ENCODE measurements around the gene BANF2.
"Not testable (repeated sequence)": the region's sequence is repeated elsewhere in the genome, so short reads cannot be mapped to it uniquely, and the experiment has no call there.

Gene BANF2

DNA sequence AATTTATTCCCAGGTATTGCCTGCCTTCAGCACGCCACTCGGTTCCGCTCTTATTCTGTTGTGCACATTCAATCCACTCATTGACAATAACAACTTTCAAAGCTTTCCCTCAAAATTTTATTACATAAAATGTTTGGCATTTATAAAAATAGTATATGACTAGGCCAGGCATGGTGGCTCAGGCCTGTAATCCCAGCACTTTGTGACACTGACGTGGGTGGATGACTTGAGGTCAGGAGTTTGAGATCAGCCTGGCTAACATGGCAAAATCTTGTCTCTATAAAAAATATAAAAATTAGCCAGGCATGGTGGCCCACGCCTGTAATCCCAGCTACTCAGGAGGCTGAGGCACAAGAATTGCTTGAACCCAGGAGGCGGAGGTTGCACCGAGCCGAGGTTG, 70.0 kb downstream of the BANF2 start:
- DNase-seq: not testable (repeated sequence)

DNA sequence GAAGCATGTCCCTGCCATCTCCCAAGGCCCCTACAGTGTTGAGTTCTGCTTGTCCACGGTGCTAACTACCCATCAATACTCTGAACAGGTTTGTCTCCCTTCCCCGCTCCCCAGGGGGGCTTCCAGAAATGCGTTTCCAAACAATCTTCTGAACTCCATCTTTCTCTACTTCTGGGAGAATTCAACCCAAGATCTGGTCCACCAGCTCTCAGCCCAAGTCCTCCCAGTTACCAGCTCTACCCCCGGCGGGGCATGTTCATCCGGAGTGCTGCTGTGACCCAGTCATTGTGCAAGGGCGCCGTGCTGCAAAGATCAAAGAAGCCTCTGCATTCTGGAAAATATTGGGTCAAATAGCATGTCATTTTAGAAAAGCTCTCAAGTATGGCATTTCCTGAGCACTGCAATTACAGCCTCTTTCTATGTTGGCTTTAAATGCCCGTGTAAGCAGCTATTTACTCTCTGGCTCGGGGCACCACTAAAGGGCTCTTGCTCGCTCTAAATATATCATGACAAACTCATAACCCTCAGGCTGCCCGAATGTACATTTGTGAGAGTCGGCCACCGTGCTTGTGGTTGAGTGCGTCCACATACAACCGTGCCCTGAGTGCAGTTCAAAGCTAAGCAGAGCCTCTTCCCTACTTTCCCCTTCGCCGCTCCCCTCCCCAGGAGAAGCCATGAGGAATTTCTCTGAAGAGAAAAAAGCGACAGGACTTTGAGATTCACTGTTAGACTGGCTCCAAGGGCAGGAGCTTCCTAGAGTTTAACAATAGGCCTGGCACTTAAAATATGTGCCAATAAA, 71.6 kb downstream of the BANF2 start:
- no peak for DNase-seq

DNA sequence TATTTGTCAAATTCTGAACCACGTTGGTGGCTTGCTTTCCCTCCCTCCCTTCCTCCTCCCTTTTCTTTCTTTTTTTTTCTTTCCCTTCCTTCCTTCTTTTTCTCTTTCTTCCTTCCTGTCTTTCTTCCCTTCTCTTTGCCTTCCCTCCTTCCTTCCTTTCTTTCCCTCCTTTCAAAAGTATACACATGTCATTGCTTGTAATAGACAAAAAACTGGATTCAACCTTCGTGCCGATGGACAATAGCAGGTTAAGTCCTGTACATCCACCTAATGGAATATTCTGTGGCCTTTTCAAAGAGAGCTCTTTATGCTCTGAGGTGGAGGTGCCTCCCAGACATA, 72.2 kb downstream of the BANF2 start:
- DNase-seq: no peak

DNA sequence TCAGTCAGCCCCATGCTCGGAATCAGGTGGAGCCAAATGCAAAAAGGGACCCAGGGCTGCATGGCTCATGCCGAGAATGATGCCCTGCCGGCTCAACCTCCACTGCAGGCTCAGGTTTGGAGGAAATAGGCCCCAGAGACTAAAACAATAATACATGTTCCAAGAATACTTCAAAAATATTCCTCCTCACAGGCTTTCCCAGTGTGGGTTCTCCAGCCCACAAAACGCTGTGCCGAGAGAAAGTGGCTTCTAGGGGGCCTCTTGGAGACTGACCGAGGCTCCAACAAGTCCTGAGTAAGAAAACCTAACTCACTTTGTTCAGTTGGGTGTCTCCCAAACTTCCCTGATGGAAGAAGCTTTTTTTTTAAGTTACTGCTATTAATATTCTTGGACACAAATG, 73.9 kb downstream of the BANF2 start:
- DNase-seq: no peak

DNA sequence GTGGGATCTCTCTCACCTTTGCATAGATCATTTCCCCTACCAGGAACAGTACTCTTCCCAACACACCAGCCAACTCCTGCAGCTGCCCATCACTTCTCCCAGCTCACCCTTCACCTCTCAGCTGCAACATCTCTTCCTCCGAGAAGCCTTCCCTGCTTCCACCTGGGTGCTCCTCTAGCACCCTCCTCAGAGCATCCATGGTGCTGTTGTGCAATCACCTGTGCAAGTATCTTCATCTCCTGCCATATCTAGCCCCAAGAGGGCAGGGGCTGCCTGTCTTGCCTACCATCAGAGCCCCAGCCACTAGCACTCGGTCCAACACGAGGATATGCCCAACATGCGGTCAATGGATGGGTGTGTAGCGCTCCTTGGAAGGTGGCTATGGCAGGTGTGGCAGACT, 75.8 kb downstream of the BANF2 start:
- no peak for DNase-seq

DNA sequence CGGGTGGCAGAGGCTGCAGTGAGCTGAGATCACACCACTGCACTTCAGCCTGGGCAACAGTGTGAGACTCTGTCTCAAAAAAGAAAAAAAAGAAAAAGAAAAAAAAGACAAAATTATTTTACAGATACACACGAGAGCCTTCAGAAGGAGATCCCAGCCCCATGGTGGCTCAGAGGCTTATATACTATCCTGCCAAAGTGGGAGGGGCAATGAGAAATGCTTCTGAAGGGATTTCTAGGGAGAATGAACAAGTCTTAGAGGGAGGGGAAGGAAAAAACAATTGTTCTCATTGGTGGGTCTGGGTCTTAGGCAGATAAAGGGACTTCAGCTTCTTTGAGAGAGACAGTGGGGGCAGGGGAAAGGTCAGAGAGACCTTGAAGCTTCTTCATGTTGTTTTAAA, 76.8 kb downstream of the BANF2 start:
- no peak for DNase-seq

DNA sequence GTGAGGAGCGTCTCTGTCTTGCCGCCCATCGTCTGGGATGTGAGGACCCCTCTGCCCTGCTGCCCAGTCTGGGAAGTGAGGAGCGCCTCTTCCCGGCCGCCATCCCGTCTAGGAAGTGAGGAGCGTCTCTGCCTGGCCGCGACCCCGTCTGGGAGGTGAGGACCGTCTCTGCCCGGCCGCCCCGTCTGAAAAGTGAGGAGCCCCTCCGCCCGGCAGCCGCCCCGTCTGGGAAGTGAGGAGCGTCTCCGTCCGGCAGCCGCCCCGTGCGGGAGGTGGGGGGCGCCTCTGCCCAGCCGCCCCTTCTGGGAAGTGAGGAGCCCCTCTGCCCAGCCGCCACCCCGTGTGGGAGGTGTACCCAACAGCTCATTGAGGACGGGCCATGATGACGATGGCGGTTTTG, 79.2 kb downstream of the BANF2 start:
- DNase-seq: not testable (repeated sequence)

DNA sequence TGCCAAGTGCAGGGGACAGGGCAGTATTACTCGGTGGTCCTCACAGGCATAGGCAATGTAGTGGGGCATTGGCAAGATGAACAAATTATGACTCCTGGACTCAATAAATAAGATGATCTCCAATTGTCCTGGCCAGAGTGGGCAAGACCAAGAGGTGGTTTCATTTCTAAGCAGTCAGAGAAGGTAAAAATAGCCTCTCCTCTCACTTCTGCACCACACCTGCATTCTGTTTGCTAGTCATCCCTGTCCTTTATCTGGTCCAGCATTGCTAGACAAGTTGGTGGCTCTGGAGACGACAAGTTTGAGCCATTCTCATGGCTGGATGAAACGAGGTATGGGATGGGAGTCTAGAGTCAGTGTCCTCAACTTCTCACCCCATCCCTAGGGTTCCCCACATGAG, 83.0 kb downstream of the BANF2 start:
- no peak for DNase-seq

DNA sequence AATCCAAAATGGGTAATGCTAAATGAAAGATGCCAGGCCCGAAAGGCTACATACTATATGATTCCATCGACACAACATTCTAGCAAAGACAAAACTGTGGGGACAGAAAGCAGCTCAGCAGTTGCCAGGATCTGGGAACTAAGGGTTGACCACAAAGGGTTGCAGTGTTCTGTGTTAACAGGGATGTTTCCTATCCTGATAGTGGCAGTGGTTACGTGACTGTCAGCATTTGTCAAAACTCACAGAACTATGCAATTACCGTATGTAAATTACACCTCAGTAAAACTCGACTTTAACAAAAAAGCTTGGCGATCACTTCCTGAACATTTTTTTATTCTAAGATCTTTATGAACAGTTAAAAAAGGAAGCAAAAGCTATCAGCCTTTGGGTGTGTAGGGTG, 83.9 kb downstream of the BANF2 start:
- DNase-seq: no peak

DNA sequence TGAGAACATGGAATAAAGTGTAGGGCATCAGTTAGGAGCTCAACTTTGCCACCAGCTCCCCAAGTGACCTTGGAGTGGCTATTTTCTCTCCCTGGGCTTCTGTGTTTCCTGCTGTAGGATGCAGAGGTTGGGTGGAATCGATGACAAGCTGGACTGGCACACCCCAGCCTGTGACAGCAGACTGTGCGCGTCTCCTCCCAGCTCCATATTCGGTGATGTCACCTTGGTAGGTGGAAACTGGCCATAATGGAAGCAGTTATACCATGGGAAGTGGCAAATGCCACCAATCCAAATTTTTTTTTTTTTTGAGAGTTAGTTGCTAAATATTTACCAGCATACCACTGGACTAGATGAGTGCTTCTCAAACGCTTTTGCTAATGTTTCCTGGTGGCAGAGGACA, 85.2 kb downstream of the BANF2 start:
- DNase-seq: no peak

Measured in activated CD4-positive, alpha-beta T cell treated with anti-CD3 and anti-CD28 coated beads, Interleukin-2, amount 50 U/mL, for 16 hours (primary cell).